OCI-M1 (cell line): ENCODE data around the gene MARS2.
A peak's percentile ranks its signal among the peaks of the same experiment; 100 is the strongest.
"Not testable (repeated sequence)": the region's sequence is repeated elsewhere in the genome, so short reads cannot be mapped to it uniquely, and the experiment has no call there.

Experiments
- DNase-seq: peaks from one replicate; lab custom pipeline; 2025; lab: John Stamatoyannopoulos, UW

MARS2 gene

GRCh38 chr2:197705121-197705911 is at the start of gene MARS2:
TSS of gene MARS2 (plus strand) at chr2:197705369. CDS start at chr2:197705406, 37 bp downstream.
- peak; percentile 95 for DNase-seq

GRCh38 chr2:197657562-197657961 is 47.6 kb upstream of the MARS2 start:
- DNase-seq = no peak

GRCh38 chr2:197661626-197662025 is 43.5 kb upstream of the MARS2 start:
- no peak for DNase-seq

- no peak for DNase-seq
Observed at GRCh38 chr2:197666277-197666676, 38.9 kb upstream of the MARS2 start.

DNA sequence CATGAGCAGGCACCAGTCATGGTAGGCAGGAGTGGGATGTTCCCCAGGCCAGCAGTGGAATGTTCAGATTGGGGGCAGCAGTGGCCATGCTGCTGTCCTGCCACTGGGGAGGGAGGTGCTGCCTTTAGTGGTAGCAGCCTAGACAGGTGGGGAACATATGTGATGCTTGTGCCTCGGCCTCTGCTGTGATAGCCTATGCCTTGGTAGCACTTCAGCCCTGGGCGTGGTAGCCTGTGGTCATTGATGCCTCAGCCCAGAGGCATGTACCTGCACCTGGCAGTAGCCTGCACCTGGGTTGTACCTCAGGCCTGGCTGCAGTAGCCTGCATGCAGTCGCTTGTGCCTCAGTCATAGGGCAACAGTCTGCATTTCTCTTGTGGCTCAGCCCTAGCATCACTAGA is 36.9 kb upstream of the MARS2 start:
- no peak for DNase-seq

GRCh38 chr2:197669077-197669476 is 36.1 kb upstream of the MARS2 start:
- DNase-seq = no peak

DNA sequence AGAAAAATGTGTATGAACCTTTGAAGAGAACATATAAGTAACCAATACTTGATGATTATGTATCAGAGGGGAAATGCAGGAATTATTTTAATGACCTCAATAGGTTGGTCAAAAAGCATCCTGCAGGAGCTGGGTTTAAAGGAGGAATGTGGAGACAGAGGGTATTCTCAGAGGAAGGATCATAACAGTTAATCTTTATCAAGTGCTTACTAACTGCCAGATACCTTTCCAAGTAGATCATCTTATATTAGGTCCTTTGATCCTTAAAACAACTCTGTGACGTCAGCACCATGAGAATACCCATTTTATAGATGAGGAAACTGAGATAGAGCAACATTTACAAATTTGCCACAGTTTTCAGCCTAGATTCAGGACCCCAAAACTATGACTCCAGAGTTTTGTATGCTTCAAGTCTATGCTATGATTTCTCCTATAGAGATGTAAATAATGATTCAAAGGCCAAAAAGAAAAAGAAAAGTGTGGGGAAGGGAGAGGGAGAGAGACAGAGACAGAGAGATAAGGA is 32.7 kb upstream of the MARS2 start:
- DNase-seq = no peak

GRCh38 chr2:197673106-197673505 is 32.1 kb upstream of the MARS2 start:
- DNase-seq = no peak

DNA sequence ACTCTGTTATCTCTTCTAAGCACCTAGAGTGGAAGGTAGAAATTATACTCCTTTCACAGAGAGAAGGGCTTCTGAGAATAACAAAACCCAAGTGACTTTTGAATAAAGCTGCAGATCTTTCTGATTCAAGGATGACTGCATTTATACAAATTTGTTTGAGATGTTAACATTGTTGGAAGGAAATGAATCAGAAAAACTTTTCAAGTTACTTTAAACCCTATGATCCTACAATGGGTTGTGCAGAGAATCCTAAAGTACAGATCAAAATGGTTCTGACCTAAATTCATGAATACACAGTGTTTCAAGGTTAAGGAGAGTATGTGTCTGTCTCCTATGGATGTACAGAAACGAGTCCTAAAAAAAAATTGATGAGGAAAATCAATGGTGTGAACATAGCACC is 31.6 kb upstream of the MARS2 start:
- DNase-seq = no peak

DNA sequence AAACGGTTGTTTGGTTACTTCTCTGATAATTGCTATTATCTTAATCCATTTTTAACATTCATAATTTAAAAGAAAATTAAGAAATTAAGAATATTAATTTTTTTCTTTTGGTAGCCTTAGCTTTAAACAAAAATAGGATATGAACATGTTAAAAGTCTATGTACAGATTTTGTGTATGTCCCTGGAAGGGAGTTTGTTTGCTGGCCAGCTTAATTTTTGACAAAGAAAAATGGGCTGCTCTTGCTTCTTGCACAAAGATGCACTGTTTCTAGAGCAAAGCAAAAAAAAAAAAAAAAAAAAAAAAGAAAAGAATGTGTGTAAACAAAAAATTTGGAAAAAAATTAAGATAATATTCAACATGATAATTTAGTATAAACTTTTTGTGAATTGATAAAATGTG is 31.1 kb upstream of the MARS2 start:
- DNase-seq = no peak

DNA sequence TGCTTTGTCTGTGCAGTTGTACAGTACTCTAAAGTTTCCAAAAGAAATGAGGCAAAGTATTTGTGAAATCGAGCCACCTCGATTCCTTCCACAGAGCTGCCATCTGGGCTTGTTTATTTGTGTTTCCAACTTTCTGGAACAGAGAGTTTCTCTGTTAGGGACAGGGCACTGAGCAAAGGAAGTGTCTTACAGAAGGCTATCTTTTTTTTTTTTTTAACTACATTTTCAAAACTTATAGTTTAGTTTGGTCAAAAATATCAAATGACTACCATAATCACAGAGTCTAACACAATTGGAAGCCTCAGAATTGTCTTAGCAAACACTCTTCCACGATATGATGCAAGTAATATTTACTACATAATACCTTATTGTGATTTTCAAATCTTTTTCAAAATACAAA is 30.6 kb upstream of the MARS2 start:
- DNase-seq = no peak

- no peak for DNase-seq
Observed at GRCh38 chr2:197675246-197675645, 29.9 kb upstream of the MARS2 start, which contains the start of gene RFTN2. TSS of gene RFTN2 (minus strand) at chr2:197675587. CDS start at chr2:197675458, 129 bp downstream.

DNA sequence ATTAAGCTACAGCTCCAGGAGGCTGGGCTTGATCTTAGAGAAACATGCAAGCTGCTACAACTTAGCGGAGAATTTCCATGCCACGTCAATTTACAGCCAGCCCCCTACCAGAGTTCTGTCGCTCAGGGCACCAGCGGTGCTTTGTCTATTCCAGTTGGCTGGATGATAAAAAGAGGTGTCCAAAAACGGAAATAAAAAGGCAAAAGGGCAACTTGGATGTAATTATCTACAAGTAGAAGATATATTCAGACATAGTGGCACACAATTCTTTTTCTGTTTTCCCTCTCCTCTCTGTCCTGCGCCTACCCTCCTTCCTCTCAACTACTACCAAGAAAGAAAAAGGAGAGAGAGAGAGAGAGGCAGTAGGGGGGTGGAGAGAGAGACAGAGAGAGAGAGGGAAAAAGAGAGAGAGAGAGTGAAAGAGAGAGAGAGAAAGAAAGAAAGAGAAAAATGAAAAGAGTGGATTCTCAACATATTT is 29.4 kb upstream of the MARS2 start:
- peak; percentile 20 for DNase-seq

GRCh38 chr2:197677056-197677455 is 28.1 kb upstream of the MARS2 start:
- DNase-seq = no peak

DNA sequence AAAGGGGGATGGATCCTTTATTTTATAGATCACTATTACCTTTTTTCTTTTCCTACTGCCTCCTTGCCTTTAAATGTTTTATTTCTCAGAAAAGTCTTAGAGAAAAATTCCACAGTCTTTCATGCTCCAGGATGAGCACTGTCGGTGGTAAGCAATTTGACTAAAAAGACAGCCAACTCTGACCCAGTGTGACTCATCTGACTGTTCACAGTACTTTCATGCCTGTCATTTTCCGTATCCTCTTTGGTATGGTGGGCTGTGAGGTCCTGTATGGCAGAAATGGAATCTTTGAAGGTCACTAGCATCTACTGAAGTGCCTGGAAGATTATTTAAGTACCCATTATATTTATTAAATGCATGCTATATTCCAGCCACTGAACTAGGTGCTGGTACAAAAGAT is 27.7 kb upstream of the MARS2 start:
- no peak for DNase-seq

GRCh38 chr2:197695206-197695605 is 10.0 kb upstream of the MARS2 start:
- not testable (repeated sequence) for DNase-seq

- not testable (repeated sequence) for DNase-seq
Observed at GRCh38 chr2:197695971-197696370, 9.2 kb upstream of the MARS2 start.

- DNase-seq = not testable (repeated sequence)
Observed at GRCh38 chr2:197696571-197696970, 8.6 kb upstream of the MARS2 start.

GRCh38 chr2:197699724-197700123 is 5.4 kb upstream of the MARS2 start:
- not testable (repeated sequence) for DNase-seq

- DNase-seq = no peak
Observed at GRCh38 chr2:197700960-197701359, 4.2 kb upstream of the MARS2 start.

DNA sequence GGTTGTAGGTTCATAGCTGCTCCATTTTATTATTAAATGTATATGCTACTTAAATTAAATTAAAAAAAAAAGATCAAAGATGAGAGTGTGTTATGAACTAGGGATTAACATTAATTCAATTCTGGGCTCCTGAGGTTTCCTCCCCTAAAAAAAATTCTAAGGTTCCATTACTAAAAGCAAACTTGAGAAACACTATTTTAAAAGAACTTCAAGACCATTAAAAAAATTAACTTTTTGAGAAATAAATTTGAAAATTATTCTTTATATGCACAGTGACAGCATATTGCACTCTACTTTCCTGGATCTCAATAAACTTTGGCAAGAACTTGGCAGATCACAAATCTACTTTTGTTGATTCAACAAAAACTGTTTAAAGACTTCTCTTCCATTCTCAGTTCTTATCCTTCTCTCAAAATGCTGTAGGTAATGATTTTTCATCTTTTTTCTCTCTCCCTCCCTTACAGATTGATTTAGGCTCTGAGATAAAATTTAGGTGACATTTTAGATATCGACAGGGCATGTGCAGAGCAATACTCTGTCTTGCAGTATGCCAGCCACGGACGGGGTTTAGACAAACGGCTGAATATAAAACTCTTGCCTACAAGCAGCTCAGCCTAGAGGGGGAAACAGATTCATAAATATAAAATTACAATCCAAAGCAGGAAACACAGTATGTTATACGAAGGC is 592 bp upstream of the MARS2 start:
- DNase-seq = peak; percentile 49

GRCh38 chr2:197705912-197706838 is 1.0 kb downstream of the MARS2 start:
- DNase-seq = peak; percentile 38
